GM13976 (cell line): Measurements from ENCODE around the gene ADGRL2.

Source experiments
- DNase-seq: peaks from one replicate; pipeline ENCODE4 v3.0.0; 2012; ENCODE audit warnings: low spot score
- in situ Hi-C: fragments of 300-500 bp; cut with MboI; formaldehyde crosslinking; loops from one replicate; pipeline ENCODE4 v1.12.0; 2022; ENCODE audit warnings: low sequenced_read_pairs, mixed read lengths, inconsistent platforms; ENCODE audit not compliant: unreplicated experiment
- TF ChIP-seq, protein P1 (sequence below): IDR thresholded peaks from 2 replicates; pipeline ENCODE4 v1.5.1; 2012; ENCODE audit warnings: borderline replicate concordance, mild to moderate bottlenecking; ENCODE audit not compliant: insufficient read depth; ENCODE audit errors: extremely low read depth, missing control alignments, control extremely low read depth

The ADGRL2 gene

GRCh38 chr1:81813691-81814090 lies 13.0 kb downstream of the ADGRL2 start:
- in situ Hi-C loops, result no loop called here
- TF ChIP-seq, protein P1, sequence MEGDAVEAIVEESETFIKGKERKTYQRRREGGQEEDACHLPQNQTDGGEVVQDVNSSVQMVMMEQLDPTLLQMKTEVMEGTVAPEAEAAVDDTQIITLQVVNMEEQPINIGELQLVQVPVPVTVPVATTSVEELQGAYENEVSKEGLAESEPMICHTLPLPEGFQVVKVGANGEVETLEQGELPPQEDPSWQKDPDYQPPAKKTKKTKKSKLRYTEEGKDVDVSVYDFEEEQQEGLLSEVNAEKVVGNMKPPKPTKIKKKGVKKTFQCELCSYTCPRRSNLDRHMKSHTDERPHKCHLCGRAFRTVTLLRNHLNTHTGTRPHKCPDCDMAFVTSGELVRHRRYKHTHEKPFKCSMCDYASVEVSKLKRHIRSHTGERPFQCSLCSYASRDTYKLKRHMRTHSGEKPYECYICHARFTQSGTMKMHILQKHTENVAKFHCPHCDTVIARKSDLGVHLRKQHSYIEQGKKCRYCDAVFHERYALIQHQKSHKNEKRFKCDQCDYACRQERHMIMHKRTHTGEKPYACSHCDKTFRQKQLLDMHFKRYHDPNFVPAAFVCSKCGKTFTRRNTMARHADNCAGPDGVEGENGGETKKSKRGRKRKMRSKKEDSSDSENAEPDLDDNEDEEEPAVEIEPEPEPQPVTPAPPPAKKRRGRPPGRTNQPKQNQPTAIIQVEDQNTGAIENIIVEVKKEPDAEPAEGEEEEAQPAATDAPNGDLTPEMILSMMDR, result no peak
- no peak for DNase-seq

DNA sequence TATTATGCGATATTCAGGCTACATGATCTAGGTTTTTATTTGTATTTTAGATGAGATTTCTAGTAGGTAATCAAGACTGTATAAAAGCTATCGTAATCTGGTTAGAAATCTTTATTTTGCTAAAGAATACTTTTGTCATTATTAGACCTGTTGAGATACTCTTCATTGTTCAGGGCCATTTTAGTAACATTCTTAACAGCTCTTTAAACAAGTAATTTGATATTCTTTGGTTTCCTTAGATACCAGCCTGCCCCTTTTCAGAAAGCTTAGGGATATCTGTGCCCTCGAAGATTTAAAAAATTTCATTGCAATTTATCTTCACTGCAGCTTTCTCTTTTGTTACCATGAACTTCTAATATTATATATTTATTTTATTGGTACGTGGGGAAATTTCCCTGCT lies 18.9 kb downstream of the ADGRL2 start:
- DNase-seq, result no peak
- in situ Hi-C loops, result no loop called here
- TF ChIP-seq, protein P1, result no peak

- TF ChIP-seq, protein P1, result no peak
- in situ Hi-C loops, result no loop called here
- DNase-seq, result no peak
Measured at GRCh38 chr1:81820765-81821164, 20.0 kb downstream of the ADGRL2 start.

DNA sequence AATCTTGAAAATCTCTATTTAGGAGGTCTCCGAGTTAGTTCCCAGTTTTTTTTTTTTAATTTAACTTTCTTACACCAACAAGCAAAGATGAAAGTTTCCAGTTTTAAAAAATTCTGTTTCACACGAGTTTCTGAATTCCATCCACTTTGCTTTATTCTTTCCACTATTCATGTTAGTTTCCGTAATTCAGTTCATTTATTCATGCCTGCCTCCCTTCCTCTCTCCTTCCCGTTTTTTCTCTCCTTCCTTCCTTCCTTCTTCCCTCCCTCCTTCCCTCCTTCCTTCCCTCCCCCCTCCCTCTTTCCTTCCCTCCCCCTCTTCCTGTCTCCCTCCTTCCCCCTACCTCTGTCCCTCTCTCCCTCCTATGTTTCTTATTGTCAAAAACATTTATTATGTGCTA lies 22.3 kb downstream of the ADGRL2 start:
- TF ChIP-seq, protein P1, result no peak
- in situ Hi-C loops, result no loop called here
- DNase-seq, result no peak

DNA sequence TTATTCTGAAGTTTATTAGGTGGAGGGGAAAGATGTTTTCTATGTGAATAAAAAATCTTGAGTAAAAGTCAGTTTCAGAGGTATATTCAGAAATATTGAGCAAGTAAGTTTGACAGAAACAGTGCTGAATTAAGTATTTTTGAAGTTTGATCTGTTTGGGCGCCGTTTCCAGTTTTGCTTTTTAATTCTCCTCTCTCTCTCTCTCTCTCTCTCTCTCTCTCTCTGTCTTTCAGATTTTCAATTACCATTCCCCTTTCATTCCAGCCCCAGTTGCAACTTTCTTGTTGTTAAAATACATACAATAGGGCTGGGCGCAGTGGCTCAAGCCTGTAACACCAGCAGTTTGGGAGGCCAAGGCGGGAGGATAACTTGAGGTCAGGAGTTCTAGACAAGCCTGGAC lies 24.0 kb downstream of the ADGRL2 start:
- in situ Hi-C loops, result no loop called here
- DNase-seq, result no peak
- TF ChIP-seq, protein P1, result no peak

DNA sequence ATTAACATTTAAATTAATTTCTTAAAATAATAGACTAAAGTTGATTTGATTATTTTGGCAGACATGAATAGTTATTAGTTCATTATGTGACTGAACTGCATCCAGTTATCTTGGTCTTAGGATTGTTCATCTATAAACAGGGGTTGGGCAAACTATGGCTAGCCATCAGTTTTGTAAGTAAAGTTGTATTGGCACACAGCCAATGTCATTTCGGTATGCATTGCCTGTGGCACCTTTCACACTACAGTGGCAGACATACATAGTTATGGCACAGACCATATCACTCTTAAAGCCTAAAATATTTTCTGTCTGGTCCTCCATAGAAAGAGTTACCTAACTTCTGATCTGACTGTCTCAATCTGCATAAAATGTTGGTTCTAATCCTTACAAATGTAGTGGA lies 27.2 kb downstream of the ADGRL2 start:
- no peak for DNase-seq
- in situ Hi-C loops, result no loop called here
- TF ChIP-seq, protein P1, result no peak

DNA sequence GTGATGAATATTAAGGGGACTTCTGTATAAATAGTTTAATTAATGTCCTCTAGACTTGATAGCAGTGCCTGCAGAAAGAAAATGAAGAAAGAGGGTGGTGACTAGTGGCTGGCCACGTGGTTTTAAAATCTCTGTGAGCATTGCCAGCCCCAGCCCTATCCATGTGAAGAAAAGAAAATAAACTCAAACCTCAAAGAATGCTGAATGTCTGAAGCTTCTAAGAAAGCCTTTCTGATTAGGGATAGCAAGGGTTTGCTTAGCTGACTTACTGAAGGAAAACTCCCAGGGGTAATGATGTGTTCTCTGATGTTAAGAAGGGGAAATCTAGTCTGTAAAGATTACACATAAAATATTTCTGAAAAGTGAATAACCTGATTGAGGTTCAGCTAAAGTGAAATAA lies 31.8 kb downstream of the ADGRL2 start:
- no peak for DNase-seq
- TF ChIP-seq, protein P1, result no peak
- in situ Hi-C loops, result no loop called here
